Ascending aorta (tissue), 2 donors: Measurements from ENCODE around the gene TMEM132C. TPM values are rescaled to one million over a fixed set of nuclear protein-coding genes. Genes with fewer than 3 reads are reported as not detected.

Experiments used
- DNase-seq, 2 donors: peaks; one replicate each; pipeline ENCODE4 v3.0.0-alpha.2; 2019; ENCODE audit warnings: low spot score in 2 of 2
- H3K27ac ChIP-seq, 2 donors: fragments of 200-600 bp; sonication (generic); one replicate each; pipeline ENCODE4 v1.5.1; 2016 to 2017; ENCODE audit warnings: mild to moderate bottlenecking in 1 of 2
- H3K27me3 ChIP-seq: fragments of 200-600 bp; sonication (generic); one replicate; pipeline ENCODE4 v1.5.1; 2017
- H3K36me3 ChIP-seq, 2 donors: fragments of 200-600 bp; sonication (generic); one replicate each; pipeline ENCODE4 v1.5.1; 2016
- H3K4me1 ChIP-seq, 2 donors: fragments of 200-600 bp; sonication (generic); one replicate each; pipeline ENCODE4 v1.5.1; 2016 to 2017; ENCODE audit warnings: mild to moderate bottlenecking in 1 of 2
- H3K4me3 ChIP-seq, 2 donors: fragments of 200-600 bp; sonication (generic); one replicate each; pipeline ENCODE4 v1.5.1; 2016 to 2017; ENCODE audit warnings: mild to moderate bottlenecking in 1 of 2
- H3K9me3 ChIP-seq, 2 donors: fragments of 200-600 bp; sonication (generic); one replicate each; pipeline ENCODE4 v1.5.1; 2016
- intact Hi-C: fragments of 100-400 bp; cut with DNase I; formaldehyde crosslinking; loops from one replicate; pipeline ENCODE4 v1.15.1; 2023
- total RNA-seq: library from RNA; depleted of rRNA; stranded (reverse); fragments of >200 nt; gene quantifications from one replicate; pipeline ENCODE4 v1.1.0, GENCODE V29; 2016
- TF ChIP-seq, protein P1 (sequence below), 3 experiments: fragments of 200-600 bp in 2 of 3; fragments of 450-650 bp in 1 of 3; sonication (generic) in 2 of 3; IDR thresholded peaks; one replicate each; pipeline ENCODE4 v1.5.1; 2016 to 2019; ENCODE audit warnings: antibody characterized with exemption in 3 of 3, mild to moderate bottlenecking in 1 of 3, moderate library complexity in 1 of 3

Gene TMEM132C
- total RNA-seq, 1 donor from 2014 or later = 0.96 TPM

DNA sequence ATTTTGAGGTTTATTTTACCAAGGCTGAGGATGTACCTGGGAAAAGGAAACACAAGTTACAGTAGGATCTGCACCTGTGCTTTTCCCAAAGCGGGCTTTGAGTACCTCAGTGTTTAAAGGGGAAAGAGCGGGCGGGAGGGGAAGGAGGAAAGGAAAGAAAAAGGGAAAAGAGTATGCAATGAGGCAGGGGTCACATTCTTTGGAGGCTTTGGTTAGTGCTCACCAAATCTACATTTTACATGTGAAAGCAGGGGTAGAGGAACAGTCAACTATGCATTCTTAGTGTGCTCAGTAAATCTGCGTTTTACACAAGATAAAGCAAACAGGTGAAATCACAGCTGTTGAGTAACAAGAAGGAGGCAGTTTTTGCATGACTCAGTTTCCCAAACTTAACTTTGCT lies 242.2 kb downstream of the TMEM132C start:
- Histone ChIP-seq H3K9me3 (no peaks in the 10 kb centered on the region), H3K36me3 (no peaks in the 10 kb centered on the region), H3K27ac (no peak overlapping the region), H3K4me1 (no peaks in the 10 kb centered on the region), H3K27me3 (no peaks in the 10 kb centered on the region), H3K4me3 (no peak overlapping the region)
- intact Hi-C loops = no loop called here
- TF ChIP-seq, protein P1, sequence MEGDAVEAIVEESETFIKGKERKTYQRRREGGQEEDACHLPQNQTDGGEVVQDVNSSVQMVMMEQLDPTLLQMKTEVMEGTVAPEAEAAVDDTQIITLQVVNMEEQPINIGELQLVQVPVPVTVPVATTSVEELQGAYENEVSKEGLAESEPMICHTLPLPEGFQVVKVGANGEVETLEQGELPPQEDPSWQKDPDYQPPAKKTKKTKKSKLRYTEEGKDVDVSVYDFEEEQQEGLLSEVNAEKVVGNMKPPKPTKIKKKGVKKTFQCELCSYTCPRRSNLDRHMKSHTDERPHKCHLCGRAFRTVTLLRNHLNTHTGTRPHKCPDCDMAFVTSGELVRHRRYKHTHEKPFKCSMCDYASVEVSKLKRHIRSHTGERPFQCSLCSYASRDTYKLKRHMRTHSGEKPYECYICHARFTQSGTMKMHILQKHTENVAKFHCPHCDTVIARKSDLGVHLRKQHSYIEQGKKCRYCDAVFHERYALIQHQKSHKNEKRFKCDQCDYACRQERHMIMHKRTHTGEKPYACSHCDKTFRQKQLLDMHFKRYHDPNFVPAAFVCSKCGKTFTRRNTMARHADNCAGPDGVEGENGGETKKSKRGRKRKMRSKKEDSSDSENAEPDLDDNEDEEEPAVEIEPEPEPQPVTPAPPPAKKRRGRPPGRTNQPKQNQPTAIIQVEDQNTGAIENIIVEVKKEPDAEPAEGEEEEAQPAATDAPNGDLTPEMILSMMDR (IDR thresholded peaks at IDR 0.05) = no peak
- DNase-seq = no peak

DNA sequence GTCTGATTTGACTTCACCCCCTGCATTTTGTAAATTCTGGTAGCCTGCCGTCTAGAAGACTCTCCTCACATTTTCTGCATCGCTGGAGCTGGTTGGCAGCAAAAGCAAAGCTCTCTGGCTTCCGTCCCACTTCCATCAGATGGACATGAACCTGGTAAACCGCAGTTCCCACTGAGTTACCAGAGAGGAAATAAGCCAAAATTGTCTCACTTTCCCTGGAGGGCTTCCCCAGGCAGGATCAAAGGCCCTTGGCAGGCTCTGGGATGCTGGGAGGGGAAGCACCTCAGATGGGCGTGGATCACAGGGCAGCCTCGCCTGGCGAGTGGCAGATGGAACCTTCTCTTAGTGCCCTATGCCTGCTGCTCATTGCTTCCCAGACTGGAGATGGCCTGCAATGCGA lies 243.5 kb downstream of the TMEM132C start:
- peak in 1 of 2 donors; percentile 4 for DNase-seq
- Histone ChIP-seq H3K4me1 (no peaks in the 10 kb centered on the region), H3K4me3 (no peak overlapping the region), H3K27ac (no peak overlapping the region), H3K27me3 (no peaks in the 10 kb centered on the region), H3K9me3 (peaks cover 0 to 4% of the 10 kb centered on the region in 2 donors), H3K36me3 (no peaks in the 10 kb centered on the region)
- intact Hi-C loops = no loop called here
- TF ChIP-seq, protein P1 (IDR thresholded peaks at IDR 0.05) = no peak

DNA sequence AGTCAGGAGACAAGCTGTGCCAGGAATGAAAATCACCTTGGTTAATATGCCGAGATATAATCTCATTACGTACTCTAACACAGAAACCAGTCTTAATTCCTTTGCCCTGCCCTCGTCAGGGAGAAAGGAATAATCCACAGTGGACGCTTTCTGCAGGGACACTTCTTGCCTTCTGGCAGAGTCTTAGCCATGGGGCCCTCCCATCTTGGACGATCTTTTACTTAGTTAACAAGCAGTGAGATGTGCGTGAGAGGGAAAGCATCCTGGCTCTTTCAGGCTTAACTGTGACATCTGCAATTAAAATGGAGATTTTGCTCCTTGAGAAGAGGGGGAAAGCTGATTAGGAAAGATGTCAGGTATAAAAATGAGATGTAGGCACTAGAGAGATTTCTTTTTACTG lies 246.4 kb downstream of the TMEM132C start:
- Histone ChIP-seq H3K27ac (no peak overlapping the region), H3K9me3 (peaks cover 0 to 4% of the 10 kb centered on the region in 2 donors), H3K4me1 (no peaks in the 10 kb centered on the region), H3K36me3 (no peaks in the 10 kb centered on the region), H3K4me3 (no peak overlapping the region), H3K27me3 (no peaks in the 10 kb centered on the region)
- TF ChIP-seq, protein P1 (IDR thresholded peaks at IDR 0.05) = no peak
- DNase-seq = peak in 1 of 2 donors; percentile 7
- intact Hi-C loops = no loop called here

DNA sequence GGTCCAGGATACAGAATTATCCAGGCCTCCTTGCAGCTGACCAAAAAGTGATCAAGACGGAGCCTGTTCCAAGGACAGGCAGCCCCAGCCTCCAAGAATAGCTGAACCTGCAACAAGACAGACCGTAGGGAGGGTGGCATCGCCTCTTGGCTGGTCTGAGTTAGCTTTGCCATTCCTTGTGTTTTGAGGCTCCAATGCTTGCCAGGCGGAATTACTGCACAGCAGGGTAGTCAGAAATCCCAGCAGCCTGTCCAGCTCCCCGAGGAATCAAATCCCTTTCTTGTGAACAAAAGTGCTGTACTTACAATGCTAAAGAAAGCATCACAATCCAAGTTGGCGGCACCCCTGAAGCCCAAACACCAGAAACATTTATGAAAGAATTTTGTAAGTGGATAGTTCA lies 246.9 kb downstream of the TMEM132C start:
- Histone ChIP-seq H3K4me3 (no peak overlapping the region), H3K27ac (no peak overlapping the region), H3K9me3 (peaks cover 0 to 4% of the 10 kb centered on the region in 2 donors), H3K36me3 (no peaks in the 10 kb centered on the region), H3K27me3 (no peaks in the 10 kb centered on the region), H3K4me1 (no peaks in the 10 kb centered on the region)
- peak in 1 of 2 donors; percentile 2 for DNase-seq
- intact Hi-C loops = no loop called here
- TF ChIP-seq, protein P1 (IDR thresholded peaks at IDR 0.05) = no peak

DNA sequence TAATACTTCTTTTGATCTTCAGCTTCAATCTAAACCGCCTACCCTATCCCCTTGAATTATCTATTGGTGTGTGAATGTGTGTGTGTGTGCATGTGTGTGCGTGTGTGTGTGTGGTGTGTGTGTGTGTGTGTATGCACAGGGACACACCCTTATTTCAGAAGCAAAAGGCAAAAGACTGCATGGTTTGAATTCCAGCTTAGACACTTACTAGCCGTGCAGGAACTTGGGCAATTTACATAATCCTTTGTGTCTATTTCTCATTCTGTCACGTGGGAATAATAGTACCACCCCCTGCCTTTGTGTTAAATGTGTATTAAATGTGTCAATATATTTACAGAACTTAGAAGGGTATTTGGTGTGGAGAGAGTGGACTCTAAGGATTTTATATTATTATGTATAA lies 251.7 kb downstream of the TMEM132C start:
- no peaks in the 10 kb centered on the region for H3K4me1 ChIP-seq
- TF ChIP-seq, protein P1 (IDR thresholded peaks at IDR 0.05) = no peak
- H3K27ac ChIP-seq = no peak overlapping the region
- H3K4me3 ChIP-seq = no peak overlapping the region
- no peaks in the 10 kb centered on the region for H3K36me3 ChIP-seq
- intact Hi-C loops = no loop called here
- no peak for DNase-seq
- no peaks in the 10 kb centered on the region for H3K27me3 ChIP-seq
- peaks cover 0 to 4% of the 10 kb centered on the region in 2 donors for H3K9me3 ChIP-seq

DNA sequence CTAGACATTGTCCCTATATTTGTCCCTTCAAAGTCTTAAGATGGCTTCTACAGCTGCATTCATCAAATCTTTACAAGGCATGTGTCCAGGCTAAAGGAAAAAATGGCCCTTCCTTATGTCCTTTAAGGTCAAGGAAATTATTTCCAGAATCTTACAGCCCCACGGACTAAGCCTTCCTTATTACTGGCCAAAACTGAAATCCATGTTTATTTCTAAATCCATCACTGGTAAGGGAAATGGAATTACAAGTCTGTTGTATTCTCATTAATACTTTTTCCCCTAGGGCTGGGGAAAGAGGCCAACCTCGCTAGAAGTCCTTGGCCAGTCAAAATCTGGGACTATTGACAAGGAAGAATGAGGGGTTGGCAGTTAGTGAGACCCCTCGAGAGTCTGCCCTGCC lies 252.5 kb downstream of the TMEM132C start:
- DNase-seq = no peak
- TF ChIP-seq, protein P1 (IDR thresholded peaks at IDR 0.05) = no peak
- Histone ChIP-seq H3K4me3 (no peak overlapping the region), H3K9me3 (peaks cover 0 to 4% of the 10 kb centered on the region in 2 donors), H3K36me3 (no peaks in the 10 kb centered on the region), H3K4me1 (no peaks in the 10 kb centered on the region), H3K27ac (no peak overlapping the region), H3K27me3 (no peaks in the 10 kb centered on the region)
- intact Hi-C loops = no loop called here
